ENCODE results near the gene EVI5L.

Gene EVI5L

GRCh38 chr19:7861619-7862412, 31.8 kb downstream of the EVI5L start:
- DNase-seq = no peak

GRCh38 chr19:7862413-7862951, 32.5 kb downstream of the EVI5L start:
- DNase-seq = no peak

GRCh38 chr19:7863157-7863970, 33.3 kb downstream of the EVI5L start:
- no peak for DNase-seq

- no peak for DNase-seq
Measured at GRCh38 chr19:7863971-7864689, 34.1 kb downstream of the EVI5L start.

GRCh38 chr19:7864690-7865074, 34.7 kb downstream of the EVI5L start:
- no peak for DNase-seq

GRCh38 chr19:7865262-7865911, 35.4 kb downstream of the EVI5L start:
- DNase-seq = no peak

GRCh38 chr19:7866399-7867091, 36.5 kb downstream of the EVI5L start:
- no peak for DNase-seq

- DNase-seq = no peak
Measured at GRCh38 chr19:7867092-7867844, 37.2 kb downstream of the EVI5L start.

- DNase-seq = peak; percentile 26 to 74
Measured at GRCh38 chr19:7868326-7868670, 38.3 kb downstream of the EVI5L start.

GRCh38 chr19:7868671-7869452, 38.8 kb downstream of the EVI5L start:
- no peak for DNase-seq

GRCh38 chr19:7869453-7869909, 39.5 kb downstream of the EVI5L start:
- no peak for DNase-seq

- DNase-seq = no peak
Measured at GRCh38 chr19:7869910-7870511, 40.0 kb downstream of the EVI5L start.

- DNase-seq = no peak
Measured at GRCh38 chr19:7870571-7871436, 40.8 kb downstream of the EVI5L start.

GRCh38 chr19:7871437-7872305, 41.7 kb downstream of the EVI5L start:
- peak in 1 of 2 experiments; percentile 40 for DNase-seq

GRCh38 chr19:7872306-7873204, 42.5 kb downstream of the EVI5L start:
- DNase-seq = no peak

- DNase-seq = no peak
Measured at GRCh38 chr19:7873304-7874075, 43.5 kb downstream of the EVI5L start.

Measured in NCI-H524 (cell line).